ENCODE measurements around the gene KPNB1.

The KPNB1 gene

GRCh38 chr17:47628014-47628566 is 21.6 kb upstream of the KPNB1 start:
- Mint-ChIP-seq H3K27ac (no peak overlapping the region), H3K4me3 (no peak overlapping the region), H3K27me3 (ENCODE audit: low read depth) (no peaks in the 10 kb centered on the region), H3K4me1 (ENCODE audit: low read depth) (no peaks in the 10 kb centered on the region), H3K36me3 (ENCODE audit: low read depth) (peaks cover 11% of the 10 kb centered on the region), H3K9me3 (no peaks in the 10 kb centered on the region)
- DNase-seq (ENCODE audit: low spot score), result no peak

- Mint-ChIP-seq H3K27me3 (ENCODE audit: low read depth) (no peaks in the 10 kb centered on the region), H3K27ac (no peak overlapping the region), H3K4me3 (no peak overlapping the region), H3K9me3 (no peaks in the 10 kb centered on the region), H3K4me1 (ENCODE audit: low read depth) (no peaks in the 10 kb centered on the region), H3K36me3 (ENCODE audit: low read depth) (peaks cover 4% of the 10 kb centered on the region)
- DNase-seq (ENCODE audit: low spot score), result no peak
These were observed 19.9 kb upstream of the KPNB1 start for GRCh38 chr17:47629826-47630225.

GRCh38 chr17:47630614-47631013 is 19.1 kb upstream of the KPNB1 start:
- no peaks in the 10 kb centered on the region for H3K4me1 Mint-ChIP-seq (ENCODE audit: low read depth)
- no peaks in the 10 kb centered on the region for H3K9me3 Mint-ChIP-seq
- no peak overlapping the region for H3K4me3 Mint-ChIP-seq
- H3K36me3 Mint-ChIP-seq (ENCODE audit: low read depth), result peaks cover 2% of the 10 kb centered on the region
- no peak for DNase-seq (ENCODE audit: low spot score)
- H3K27ac Mint-ChIP-seq, result no peak overlapping the region
- H3K27me3 Mint-ChIP-seq (ENCODE audit: low read depth), result no peaks in the 10 kb centered on the region

- no peaks in the 10 kb centered on the region for H3K9me3 Mint-ChIP-seq
- no peak for DNase-seq (ENCODE audit: low spot score)
- H3K4me1 Mint-ChIP-seq (ENCODE audit: low read depth), result peaks cover 8% of the 10 kb centered on the region
- no peak overlapping the region for H3K27ac Mint-ChIP-seq
- H3K27me3 Mint-ChIP-seq (ENCODE audit: low read depth), result no peaks in the 10 kb centered on the region
- peaks cover 5% of the 10 kb centered on the region for H3K36me3 Mint-ChIP-seq (ENCODE audit: low read depth)
- no peak overlapping the region for H3K4me3 Mint-ChIP-seq
These were observed 16.7 kb upstream of the KPNB1 start for GRCh38 chr17:47632991-47633390.

GRCh38 chr17:47633996-47634395 is 15.7 kb upstream of the KPNB1 start:
- no peak overlapping the region for H3K27ac Mint-ChIP-seq
- H3K36me3 Mint-ChIP-seq (ENCODE audit: low read depth), result peaks cover 5% of the 10 kb centered on the region
- DNase-seq (ENCODE audit: low spot score), result no peak
- H3K27me3 Mint-ChIP-seq (ENCODE audit: low read depth), result no peaks in the 10 kb centered on the region
- peaks cover 8% of the 10 kb centered on the region for H3K4me1 Mint-ChIP-seq (ENCODE audit: low read depth)
- no peaks in the 10 kb centered on the region for H3K9me3 Mint-ChIP-seq
- H3K4me3 Mint-ChIP-seq, result no peak overlapping the region

- H3K36me3 Mint-ChIP-seq (ENCODE audit: low read depth), result peaks cover 5% of the 10 kb centered on the region
- no peak overlapping the region for H3K27ac Mint-ChIP-seq
- H3K4me1 Mint-ChIP-seq (ENCODE audit: low read depth), result peaks cover 8% of the 10 kb centered on the region
- no peak overlapping the region for H3K4me3 Mint-ChIP-seq
- H3K27me3 Mint-ChIP-seq (ENCODE audit: low read depth), result no peaks in the 10 kb centered on the region
- DNase-seq (ENCODE audit: low spot score), result no peak
- no peaks in the 10 kb centered on the region for H3K9me3 Mint-ChIP-seq
These were observed 14.8 kb upstream of the KPNB1 start for GRCh38 chr17:47634870-47635269.

- H3K4me1 Mint-ChIP-seq (ENCODE audit: low read depth), result peaks cover 8% of the 10 kb centered on the region
- no peak overlapping the region for H3K27ac Mint-ChIP-seq
- H3K27me3 Mint-ChIP-seq (ENCODE audit: low read depth), result no peaks in the 10 kb centered on the region
- DNase-seq (ENCODE audit: low spot score), result no peak
- peaks cover 5% of the 10 kb centered on the region for H3K36me3 Mint-ChIP-seq (ENCODE audit: low read depth)
- H3K9me3 Mint-ChIP-seq, result no peaks in the 10 kb centered on the region
- H3K4me3 Mint-ChIP-seq, result no peak overlapping the region
These were observed 14.0 kb upstream of the KPNB1 start for GRCh38 chr17:47635734-47636133.

GRCh38 chr17:47636273-47637030 is 13.3 kb upstream of the KPNB1 start:
- H3K9me3 Mint-ChIP-seq, result no peaks in the 10 kb centered on the region
- H3K4me3 Mint-ChIP-seq, result peak overlapping the region; percentile 38
- no peak overlapping the region for H3K27ac Mint-ChIP-seq
- H3K4me1 Mint-ChIP-seq (ENCODE audit: low read depth), result peaks cover 8% of the 10 kb centered on the region
- H3K36me3 Mint-ChIP-seq (ENCODE audit: low read depth), result peaks cover 3% of the 10 kb centered on the region
- H3K27me3 Mint-ChIP-seq (ENCODE audit: low read depth), result no peaks in the 10 kb centered on the region
- no peak for DNase-seq (ENCODE audit: low spot score)

- no peak overlapping the region for H3K4me3 Mint-ChIP-seq
- no peak overlapping the region for H3K27ac Mint-ChIP-seq
- no peak for DNase-seq (ENCODE audit: low spot score)
- peaks cover 8% of the 10 kb centered on the region for H3K4me1 Mint-ChIP-seq (ENCODE audit: low read depth)
- no peaks in the 10 kb centered on the region for H3K27me3 Mint-ChIP-seq (ENCODE audit: low read depth)
- H3K9me3 Mint-ChIP-seq, result no peaks in the 10 kb centered on the region
- H3K36me3 Mint-ChIP-seq (ENCODE audit: low read depth), result peaks cover 3% of the 10 kb centered on the region
These were observed 10.8 kb upstream of the KPNB1 start for GRCh38 chr17:47638903-47639302.

- Mint-ChIP-seq H3K4me3 (no peak overlapping the region), H3K27me3 (ENCODE audit: low read depth) (no peaks in the 10 kb centered on the region), H3K27ac (no peak overlapping the region)
These were observed 9.6 kb upstream of the KPNB1 start for GRCh38 chr17:47640076-47640475.

GRCh38 chr17:47641202-47641601 is 8.5 kb upstream of the KPNB1 start:
- peaks cover 4% of the 10 kb centered on the region for H3K4me1 Mint-ChIP-seq (ENCODE audit: low read depth)
- DNase-seq (ENCODE audit: low spot score), result no peak
- peaks cover 6% of the 10 kb centered on the region for H3K36me3 Mint-ChIP-seq (ENCODE audit: low read depth)
- H3K27ac Mint-ChIP-seq, result no peak overlapping the region
- no peak overlapping the region for H3K4me3 Mint-ChIP-seq
- no peaks in the 10 kb centered on the region for H3K27me3 Mint-ChIP-seq (ENCODE audit: low read depth)
- no peaks in the 10 kb centered on the region for H3K9me3 Mint-ChIP-seq

More at GRCh38 chr17:47640076-47640475, 9.6 kb upstream of the KPNB1 start:
- no peaks in the 10 kb centered on the region for H3K9me3 Mint-ChIP-seq
- DNase-seq (ENCODE audit: low spot score), result no peak
- H3K36me3 Mint-ChIP-seq (ENCODE audit: low read depth), result peaks cover 6% of the 10 kb centered on the region
- H3K4me1 Mint-ChIP-seq (ENCODE audit: low read depth), result peaks cover 8% of the 10 kb centered on the region

- Mint-ChIP-seq H3K27me3 (ENCODE audit: low read depth) (no peaks in the 10 kb centered on the region), H3K27ac (no peak overlapping the region), H3K9me3 (no peaks in the 10 kb centered on the region), H3K36me3 (ENCODE audit: low read depth) (peaks cover 4% of the 10 kb centered on the region), H3K4me1 (ENCODE audit: low read depth) (peaks cover 6% of the 10 kb centered on the region), H3K4me3 (no peak overlapping the region)
- no peak for DNase-seq (ENCODE audit: low spot score)
These were observed 6.6 kb upstream of the KPNB1 start for GRCh38 chr17:47643116-47643515.

- Mint-ChIP-seq H3K4me1 (ENCODE audit: low read depth) (peaks cover 9% of the 10 kb centered on the region), H3K9me3 (no peaks in the 10 kb centered on the region), H3K27ac (no peak overlapping the region), H3K36me3 (ENCODE audit: low read depth) (peaks cover 8% of the 10 kb centered on the region), H3K27me3 (ENCODE audit: low read depth) (no peaks in the 10 kb centered on the region), H3K4me3 (no peak overlapping the region)
- no peak for DNase-seq (ENCODE audit: low spot score)
These were observed 5.4 kb upstream of the KPNB1 start for GRCh38 chr17:47644324-47644723.

GRCh38 chr17:47649972-47650524 is 329 bp downstream of the KPNB1 start:
- Mint-ChIP-seq H3K4me3 (peak overlapping the region; percentile 90), H3K27me3 (ENCODE audit: low read depth) (no peaks in the 10 kb centered on the region), H3K4me1 (ENCODE audit: low read depth) (peaks cover 44% of the 10 kb centered on the region), H3K36me3 (ENCODE audit: low read depth) (peaks cover 47% of the 10 kb centered on the region), H3K27ac (peak overlapping the region; percentile 98), H3K9me3 (no peaks in the 10 kb centered on the region)
- DNase-seq (ENCODE audit: low spot score), result no peak

All from T-helper 2 cell treated with Interferon-gamma antibody and Interleukin-4, amounts not matched to agents 5 μg/mL and 100 μg/mL, for 36 hours (primary cell).